Measurements from ENCODE around the gene CXCL10.

Gene CXCL10

GRCh38 chr4:76013540-76013939, 9.8 kb downstream of the CXCL10 start:
- ChIA-PET POLR2A (no interaction called here), CTCF (interaction anchor here (0.5 to 1.1 kb wide), 2 partner anchors 54 to 991 kb away, joined by 3 read pairs; no protein-coding TSS in a partner anchor)
- Histone ChIP-seq H3K27ac (ENCODE audit: extremely low read depth, low read depth, low read length) (no peak overlapping the region), H3K4me1 (ENCODE audit: control insufficient read depth, insufficient read depth, low read length) (no peaks in the 10 kb centered on the region), H3K36me3 (ENCODE audit: control insufficient read depth in 2 of 2, insufficient read depth in 1 of 2, low read length in 2 of 2) (no peaks in the 10 kb centered on the region), H3K9me3 (ENCODE audit: control insufficient read depth, insufficient read depth, low read depth, low read length) (no peaks in the 10 kb centered on the region), H3K4me3 (ENCODE audit: low read depth, low read length) (no peak overlapping the region)
- TF ChIP-seq ZNF23 (tag by site-specific recombination; IDR thresholded peaks at IDR 0.05; ENCODE audit: borderline replicate concordance) = no peak

DNA sequence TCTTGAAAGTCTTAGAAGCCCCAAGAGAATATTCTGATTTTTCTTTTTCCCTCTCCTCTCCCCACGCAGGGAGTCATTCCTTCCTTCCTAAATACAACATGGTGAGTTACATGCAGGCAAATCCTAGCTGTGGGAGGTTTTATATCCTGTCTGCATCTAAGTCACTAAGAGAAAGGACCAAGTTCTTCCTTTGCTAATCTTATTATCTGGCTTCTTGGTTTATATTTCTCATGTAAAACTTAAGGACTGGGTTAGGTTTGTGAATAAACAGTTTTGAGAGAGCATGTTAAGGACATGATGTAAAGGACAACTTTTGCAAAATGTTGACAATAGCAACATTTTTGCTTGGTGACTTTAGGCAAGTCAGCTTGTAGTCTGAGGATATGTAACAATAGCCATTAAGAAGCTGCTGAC, 10.9 kb downstream of the CXCL10 start:
- no peak overlapping the region for H3K27ac ChIP-seq (ENCODE audit: extremely low read depth, low read depth, low read length)
- H3K4me1 ChIP-seq (ENCODE audit: control insufficient read depth, insufficient read depth, low read length) = no peaks in the 10 kb centered on the region
- no peaks in the 10 kb centered on the region for H3K9me3 ChIP-seq (ENCODE audit: control insufficient read depth, insufficient read depth, low read depth, low read length)
- H3K36me3 ChIP-seq (ENCODE audit: control insufficient read depth in 2 of 2, insufficient read depth in 1 of 2, low read length in 2 of 2) = no peaks in the 10 kb centered on the region
- TF ChIP-seq ZBTB7A (tag by site-specific recombination; IDR thresholded peaks at IDR 0.05; ENCODE audit: low read depth) (no peak), ZNF768 (tag by site-specific recombination; IDR thresholded peaks at IDR 0.05) (no peak), ZFP3 (tag by site-specific recombination; IDR thresholded peaks at IDR 0.05; ENCODE audit: low read depth) (no peak), AEBP2 (tag by site-specific recombination; IDR thresholded peaks at IDR 0.05; ENCODE audit: borderline replicate concordance) (no peak), ZNF140 (tag by site-specific recombination; IDR thresholded peaks at IDR 0.05) (no peak), ZNF548 (tag by site-specific recombination; IDR thresholded peaks at IDR 0.05) (no peak), SP2 (tag by site-specific recombination; IDR thresholded peaks at IDR 0.05) (no peak), ZNF362 (tag by site-specific recombination; IDR thresholded peaks at IDR 0.05) (no peak), ZNF266 (tag by site-specific recombination; IDR thresholded peaks at IDR 0.05; ENCODE audit: low read depth) (no peak)
- TF ChIP-seq, protein P1, sequence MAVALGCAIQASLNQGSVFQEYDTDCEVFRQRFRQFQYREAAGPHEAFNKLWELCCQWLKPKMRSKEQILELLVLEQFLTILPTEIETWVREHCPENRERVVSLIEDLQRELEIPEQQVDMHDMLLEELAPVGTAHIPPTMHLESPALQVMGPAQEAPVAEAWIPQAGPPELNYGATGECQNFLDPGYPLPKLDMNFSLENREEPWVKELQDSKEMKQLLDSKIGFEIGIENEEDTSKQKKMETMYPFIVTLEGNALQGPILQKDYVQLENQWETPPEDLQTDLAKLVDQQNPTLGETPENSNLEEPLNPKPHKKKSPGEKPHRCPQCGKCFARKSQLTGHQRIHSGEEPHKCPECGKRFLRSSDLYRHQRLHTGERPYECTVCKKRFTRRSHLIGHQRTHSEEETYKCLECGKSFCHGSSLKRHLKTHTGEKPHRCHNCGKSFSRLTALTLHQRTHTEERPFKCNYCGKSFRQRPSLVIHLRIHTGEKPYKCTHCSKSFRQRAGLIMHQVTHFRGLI (tag by site-specific recombination; IDR thresholded peaks at IDR 0.05) = no peak
- H3K4me3 ChIP-seq (ENCODE audit: low read depth, low read length) = no peak overlapping the region
- POLR2A ChIA-PET = no interaction called here
- CTCF ChIA-PET = interaction anchor here (0.6 to 1.1 kb wide), 2 partner anchors 55 to 341 kb away, joined by 3 to 4 read pairs; no protein-coding TSS in a partner anchor

DNA sequence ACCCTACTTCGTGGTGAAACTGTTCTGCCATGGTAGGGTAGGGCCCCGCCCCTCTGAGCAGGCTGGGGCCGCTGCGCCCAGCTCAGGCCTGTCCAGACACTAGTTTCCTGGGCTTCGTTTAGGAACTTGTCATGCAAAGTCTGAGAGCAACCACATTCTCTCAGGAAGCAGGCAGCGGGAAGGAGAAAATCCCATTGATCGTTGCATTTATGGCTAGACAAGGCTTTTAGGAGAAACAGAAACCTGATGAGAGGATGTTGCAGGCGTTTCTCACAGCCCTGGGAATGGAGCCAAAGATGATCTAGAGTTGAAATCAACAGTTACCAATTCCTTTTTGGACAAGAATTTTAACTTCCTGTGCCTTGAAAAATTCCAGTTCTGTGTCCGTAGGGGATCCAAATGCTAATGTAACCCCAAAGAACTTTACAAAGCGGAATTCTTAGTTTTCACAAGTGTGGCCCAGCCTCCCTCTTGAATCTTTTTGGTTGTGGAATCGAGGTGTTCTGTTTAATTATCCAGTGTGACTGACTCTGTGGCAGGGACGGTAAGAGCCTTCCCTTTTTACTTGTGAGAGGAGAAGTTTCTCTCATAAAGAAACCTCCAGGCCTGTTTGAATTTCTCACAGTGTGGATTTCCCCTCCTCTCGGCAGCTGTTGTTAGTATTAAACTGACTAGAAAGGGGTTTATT, 11.5 kb downstream of the CXCL10 start:
- Histone ChIP-seq H3K36me3 (ENCODE audit: control insufficient read depth in 2 of 2, insufficient read depth in 1 of 2, low read length in 2 of 2) (no peaks in the 10 kb centered on the region), H3K27ac (ENCODE audit: extremely low read depth, low read depth, low read length) (no peak overlapping the region), H3K4me3 (ENCODE audit: low read depth, low read length) (no peak overlapping the region), H3K4me1 (ENCODE audit: control insufficient read depth, insufficient read depth, low read length) (no peaks in the 10 kb centered on the region), H3K9me3 (ENCODE audit: control insufficient read depth, insufficient read depth, low read depth, low read length) (no peaks in the 10 kb centered on the region)
- TF ChIP-seq GLI2 (tag by site-specific recombination; IDR thresholded peaks at IDR 0.05; ENCODE audit: borderline replicate concordance, low read depth) (no peak), ZNF221 (tag by site-specific recombination; IDR thresholded peaks at IDR 0.05; ENCODE audit: borderline replicate concordance) (no peak), ZEB2 (tag by site-specific recombination; IDR thresholded peaks at IDR 0.05) (no peak), ZNF610 (tag by site-specific recombination; IDR thresholded peaks at IDR 0.05; ENCODE audit: borderline replicate concordance) (no peak), ZNF302 (tag by site-specific recombination; IDR thresholded peaks at IDR 0.05; ENCODE audit: low read depth) (no peak), ZNF350 (tag by site-specific recombination; IDR thresholded peaks at IDR 0.05) (no peak), BCL11B (tag by site-specific recombination; IDR thresholded peaks at IDR 0.05; ENCODE audit: low read depth) (no peak), ZNF398 (tag by site-specific recombination; IDR thresholded peaks at IDR 0.05) (no peak), KLF7 (tag by site-specific recombination; IDR thresholded peaks at IDR 0.05; ENCODE audit: borderline replicate concordance) (no peak)
- TF ChIP-seq, protein P2, sequence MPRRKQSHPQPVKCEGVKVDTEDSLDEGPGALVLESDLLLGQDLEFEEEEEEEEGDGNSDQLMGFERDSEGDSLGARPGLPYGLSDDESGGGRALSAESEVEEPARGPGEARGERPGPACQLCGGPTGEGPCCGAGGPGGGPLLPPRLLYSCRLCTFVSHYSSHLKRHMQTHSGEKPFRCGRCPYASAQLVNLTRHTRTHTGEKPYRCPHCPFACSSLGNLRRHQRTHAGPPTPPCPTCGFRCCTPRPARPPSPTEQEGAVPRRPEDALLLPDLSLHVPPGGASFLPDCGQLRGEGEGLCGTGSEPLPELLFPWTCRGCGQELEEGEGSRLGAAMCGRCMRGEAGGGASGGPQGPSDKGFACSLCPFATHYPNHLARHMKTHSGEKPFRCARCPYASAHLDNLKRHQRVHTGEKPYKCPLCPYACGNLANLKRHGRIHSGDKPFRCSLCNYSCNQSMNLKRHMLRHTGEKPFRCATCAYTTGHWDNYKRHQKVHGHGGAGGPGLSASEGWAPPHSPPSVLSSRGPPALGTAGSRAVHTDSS (tag by site-specific recombination; IDR thresholded peaks at IDR 0.05) = no peak
- CTCF ChIA-PET = interaction anchor here (0.6 kb wide), 1 partner anchor 342 kb away, joined by 4 read pairs; no protein-coding TSS in a partner anchor
- POLR2A ChIA-PET = no interaction called here

Measured in HEK293 (cell line).